Measurements from ENCODE around the gene CNOT1. TPM values are rescaled to one million over a fixed set of nuclear protein-coding genes. Genes with fewer than 3 reads are reported as not detected.
"Not testable (repeated sequence)": the region's sequence is repeated elsewhere in the genome, so short reads cannot be mapped to it uniquely, and the experiment has no call there.

The CNOT1 gene
- total RNA-seq, 1 experiment from 2014 or later = 230 TPM

DNA sequence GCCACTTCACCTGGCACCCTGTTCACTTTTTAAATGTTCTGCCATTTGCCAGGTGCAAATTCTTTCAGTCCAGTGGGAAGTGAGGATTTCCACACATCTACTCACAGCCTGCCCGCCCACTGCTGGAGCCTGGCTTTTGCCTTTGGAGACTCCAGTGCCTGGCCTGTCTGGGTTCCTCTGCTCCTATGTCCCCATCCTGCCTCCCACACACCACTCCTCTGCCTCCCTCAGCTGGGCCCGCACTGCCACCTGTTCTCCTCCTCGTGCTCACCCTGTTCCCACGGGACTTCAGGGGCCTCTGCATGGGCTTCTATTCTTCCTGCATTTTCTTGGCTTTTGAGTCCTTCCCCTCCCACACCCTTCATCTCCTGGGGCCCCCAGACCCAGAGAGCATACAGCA, 137.6 kb downstream of the CNOT1 start:
- H3K9me2 ChIP-seq (ENCODE audit: insufficient read depth) = no peaks in the 10 kb centered on the region
- DNase-seq (ENCODE audit: low read depth, low spot score) (no peak), ATAC-seq (no peak)
- ChIA-PET CTCF (interaction anchor here (2.3 kb wide), 1 partner anchor 155 kb away, joined by 8 read pairs; no protein-coding TSS in a partner anchor), POLR2A (no interaction called here), RAD21 (ENCODE audit: low non-redundant PET in 1 of 2, low total read pairs in 2 of 2, uncharacterized antibody in 2 of 2, unreplicated experiment in 2 of 2) (no interaction called here)
- H3K9ac ChIP-seq (ENCODE audit: low read length) = no peak overlapping the region
- no TSS peak for BruUV-seq (replicated peaks)
- no peaks in the 10 kb centered on the region for H4K20me1 ChIP-seq (ENCODE audit: insufficient read depth)
- no peaks in the 10 kb centered on the region for H3K36me3 ChIP-seq (ENCODE audit: control insufficient read depth in 1 of 2, insufficient read depth in 2 of 2, low read length in 2 of 2)
- H3K4me1 ChIP-seq (ENCODE audit: control insufficient read depth in 1 of 2, insufficient read depth in 2 of 2, low read length in 2 of 2) = peaks cover 0 to 20% of the 10 kb centered on the region in 2 experiments; a peak in 3 of 4 replicates
- no peak overlapping the region for H3K4me2 ChIP-seq (ENCODE audit: low read length)
- intact Hi-C loops (cut with micrococcal nuclease) = no loop called here
- no peak overlapping the region for H2AFZ ChIP-seq (ENCODE audit: low read depth, low read length, poor library complexity, severe bottlenecking)
- no peaks in the 10 kb centered on the region for H3K27me3 ChIP-seq (ENCODE audit: insufficient read depth, low read length)
- TF ChIP-seq ELF1 (IDR thresholded peaks at IDR 0.05; ENCODE audit: borderline replicate concordance, low read depth) = no peak
- no peak for TF ChIP-seq ZFX (IDR thresholded peaks at IDR 0.05)
- no peak for TF ChIP-seq EZH2phosphoT487 (IDR thresholded peaks at IDR 0.05; ENCODE audit: borderline replicate concordance)
- TF ChIP-seq FOSL1 (IDR thresholded peaks at IDR 0.05; ENCODE audit: low read depth) = no peak
- TF ChIP-seq TCF7L2 (IDR thresholded peaks at IDR 0.05; ENCODE audit: borderline replicate concordance, extremely low read depth, insufficient read depth, insufficient read length) = no peak
- TF ChIP-seq CBX3 (IDR thresholded peaks at IDR 0.05; ENCODE audit: low read depth) = no peak
- TF ChIP-seq POLR2AphosphoS5 (IDR thresholded peaks at IDR 0.05; ENCODE audit: low read depth, low read length) = no peak
- TF ChIP-seq, protein P1, sequence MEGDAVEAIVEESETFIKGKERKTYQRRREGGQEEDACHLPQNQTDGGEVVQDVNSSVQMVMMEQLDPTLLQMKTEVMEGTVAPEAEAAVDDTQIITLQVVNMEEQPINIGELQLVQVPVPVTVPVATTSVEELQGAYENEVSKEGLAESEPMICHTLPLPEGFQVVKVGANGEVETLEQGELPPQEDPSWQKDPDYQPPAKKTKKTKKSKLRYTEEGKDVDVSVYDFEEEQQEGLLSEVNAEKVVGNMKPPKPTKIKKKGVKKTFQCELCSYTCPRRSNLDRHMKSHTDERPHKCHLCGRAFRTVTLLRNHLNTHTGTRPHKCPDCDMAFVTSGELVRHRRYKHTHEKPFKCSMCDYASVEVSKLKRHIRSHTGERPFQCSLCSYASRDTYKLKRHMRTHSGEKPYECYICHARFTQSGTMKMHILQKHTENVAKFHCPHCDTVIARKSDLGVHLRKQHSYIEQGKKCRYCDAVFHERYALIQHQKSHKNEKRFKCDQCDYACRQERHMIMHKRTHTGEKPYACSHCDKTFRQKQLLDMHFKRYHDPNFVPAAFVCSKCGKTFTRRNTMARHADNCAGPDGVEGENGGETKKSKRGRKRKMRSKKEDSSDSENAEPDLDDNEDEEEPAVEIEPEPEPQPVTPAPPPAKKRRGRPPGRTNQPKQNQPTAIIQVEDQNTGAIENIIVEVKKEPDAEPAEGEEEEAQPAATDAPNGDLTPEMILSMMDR (IDR thresholded peaks at IDR 0.05 in 2 of 3, conservative IDR thresholded peaks at IDR 0.05 in 1 of 3; ENCODE audit: borderline replicate concordance in 1 of 3, insufficient read depth in 1 of 3, low read depth in 2 of 3, low read length in 2 of 3) = no peak
- TF ChIP-seq CEBPB (IDR thresholded peaks at IDR 0.05; ENCODE audit: low read depth) = no peak
- TF ChIP-seq SP1 (IDR thresholded peaks at IDR 0.05; ENCODE audit: low read depth) = no peak
- no peak for TF ChIP-seq JUND (IDR thresholded peaks at IDR 0.05)
- TF ChIP-seq, protein P2, sequence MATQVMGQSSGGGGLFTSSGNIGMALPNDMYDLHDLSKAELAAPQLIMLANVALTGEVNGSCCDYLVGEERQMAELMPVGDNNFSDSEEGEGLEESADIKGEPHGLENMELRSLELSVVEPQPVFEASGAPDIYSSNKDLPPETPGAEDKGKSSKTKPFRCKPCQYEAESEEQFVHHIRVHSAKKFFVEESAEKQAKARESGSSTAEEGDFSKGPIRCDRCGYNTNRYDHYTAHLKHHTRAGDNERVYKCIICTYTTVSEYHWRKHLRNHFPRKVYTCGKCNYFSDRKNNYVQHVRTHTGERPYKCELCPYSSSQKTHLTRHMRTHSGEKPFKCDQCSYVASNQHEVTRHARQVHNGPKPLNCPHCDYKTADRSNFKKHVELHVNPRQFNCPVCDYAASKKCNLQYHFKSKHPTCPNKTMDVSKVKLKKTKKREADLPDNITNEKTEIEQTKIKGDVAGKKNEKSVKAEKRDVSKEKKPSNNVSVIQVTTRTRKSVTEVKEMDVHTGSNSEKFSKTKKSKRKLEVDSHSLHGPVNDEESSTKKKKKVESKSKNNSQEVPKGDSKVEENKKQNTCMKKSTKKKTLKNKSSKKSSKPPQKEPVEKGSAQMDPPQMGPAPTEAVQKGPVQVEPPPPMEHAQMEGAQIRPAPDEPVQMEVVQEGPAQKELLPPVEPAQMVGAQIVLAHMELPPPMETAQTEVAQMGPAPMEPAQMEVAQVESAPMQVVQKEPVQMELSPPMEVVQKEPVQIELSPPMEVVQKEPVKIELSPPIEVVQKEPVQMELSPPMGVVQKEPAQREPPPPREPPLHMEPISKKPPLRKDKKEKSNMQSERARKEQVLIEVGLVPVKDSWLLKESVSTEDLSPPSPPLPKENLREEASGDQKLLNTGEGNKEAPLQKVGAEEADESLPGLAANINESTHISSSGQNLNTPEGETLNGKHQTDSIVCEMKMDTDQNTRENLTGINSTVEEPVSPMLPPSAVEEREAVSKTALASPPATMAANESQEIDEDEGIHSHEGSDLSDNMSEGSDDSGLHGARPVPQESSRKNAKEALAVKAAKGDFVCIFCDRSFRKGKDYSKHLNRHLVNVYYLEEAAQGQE (IDR thresholded peaks at IDR 0.05; ENCODE audit: low read depth) = no peak
- no peak overlapping the region for H3K4me3 ChIP-seq (replicated peaks in 1 of 2; ENCODE audit: low read depth in 1 of 2, low read length in 2 of 2)
- H3K27ac ChIP-seq (ENCODE audit: low read depth, low read length) = no peak overlapping the region
- no peaks in the 10 kb centered on the region for H3K79me2 ChIP-seq (ENCODE audit: insufficient read depth, low read length)
- H3K9me3 ChIP-seq (ENCODE audit: control insufficient read depth in 1 of 2, insufficient read depth in 1 of 2, low read depth in 1 of 2, low read length in 2 of 2) = no peaks in the 10 kb centered on the region

DNA sequence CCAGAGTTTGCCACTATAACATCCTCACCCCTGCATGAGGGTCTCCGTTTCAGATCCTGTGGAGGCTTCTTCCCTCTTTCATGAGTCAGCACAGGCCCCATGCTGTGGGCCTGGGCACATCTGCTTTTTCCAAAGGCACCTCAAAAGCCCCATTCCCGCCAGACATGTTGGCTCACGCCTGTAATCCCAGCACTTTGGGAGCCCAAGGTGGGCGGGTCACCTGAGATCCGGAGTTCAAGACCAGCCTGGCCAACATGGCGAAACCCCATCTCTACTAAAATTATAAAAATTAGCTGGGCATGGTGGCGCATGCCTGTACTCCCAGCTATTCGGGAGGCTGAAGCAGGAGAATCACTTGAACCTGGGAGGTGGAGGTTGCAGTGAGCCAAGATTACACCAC, 139.1 kb downstream of the CNOT1 start:
- ATAC-seq; H2AFZ ChIP-seq (ENCODE audit: low read depth, low read length, poor library complexity, severe bottlenecking); H3K4me3 ChIP-seq (replicated peaks in 1 of 2; ENCODE audit: low read depth in 1 of 2, low read length in 2 of 2); H3K79me2 ChIP-seq (ENCODE audit: insufficient read depth, low read length); POLR2A ChIA-PET; RAD21 ChIA-PET (ENCODE audit: low non-redundant PET in 1 of 2, low total read pairs in 2 of 2, uncharacterized antibody in 2 of 2, unreplicated experiment in 2 of 2); H3K27ac ChIP-seq (ENCODE audit: low read depth, low read length); H3K9ac ChIP-seq (ENCODE audit: low read length); H3K36me3 ChIP-seq (ENCODE audit: control insufficient read depth in 1 of 2, insufficient read depth in 2 of 2, low read length in 2 of 2); H3K27me3 ChIP-seq (ENCODE audit: insufficient read depth, low read length); H4K20me1 ChIP-seq (ENCODE audit: insufficient read depth); H3K9me2 ChIP-seq (ENCODE audit: insufficient read depth); BruUV-seq (replicated peaks); H3K4me2 ChIP-seq (ENCODE audit: low read length); H3K9me3 ChIP-seq (ENCODE audit: control insufficient read depth in 1 of 2, insufficient read depth in 1 of 2, low read depth in 1 of 2, low read length in 2 of 2); intact Hi-C loops (cut with micrococcal nuclease); CTCF ChIA-PET; DNase-seq (ENCODE audit: low read depth, low spot score): not testable (repeated sequence)
- H3K4me1 ChIP-seq (ENCODE audit: control insufficient read depth in 1 of 2, insufficient read depth in 2 of 2, low read length in 2 of 2) = peaks cover 0 to 14% of the 10 kb centered on the region in 2 experiments; a peak in 3 of 4 replicates

Measured in HCT116 (cell line).